EL (cell line): Measurements from ENCODE around the gene HSPA4.
"Not testable (repeated sequence)": the region's sequence is repeated elsewhere in the genome, so short reads cannot be mapped to it uniquely, and the experiment has no call there.

Source experiments
- DNase-seq: peaks from one replicate; pipeline ENCODE4 v3.0.0-alpha.2; 2016

Gene HSPA4

DNA sequence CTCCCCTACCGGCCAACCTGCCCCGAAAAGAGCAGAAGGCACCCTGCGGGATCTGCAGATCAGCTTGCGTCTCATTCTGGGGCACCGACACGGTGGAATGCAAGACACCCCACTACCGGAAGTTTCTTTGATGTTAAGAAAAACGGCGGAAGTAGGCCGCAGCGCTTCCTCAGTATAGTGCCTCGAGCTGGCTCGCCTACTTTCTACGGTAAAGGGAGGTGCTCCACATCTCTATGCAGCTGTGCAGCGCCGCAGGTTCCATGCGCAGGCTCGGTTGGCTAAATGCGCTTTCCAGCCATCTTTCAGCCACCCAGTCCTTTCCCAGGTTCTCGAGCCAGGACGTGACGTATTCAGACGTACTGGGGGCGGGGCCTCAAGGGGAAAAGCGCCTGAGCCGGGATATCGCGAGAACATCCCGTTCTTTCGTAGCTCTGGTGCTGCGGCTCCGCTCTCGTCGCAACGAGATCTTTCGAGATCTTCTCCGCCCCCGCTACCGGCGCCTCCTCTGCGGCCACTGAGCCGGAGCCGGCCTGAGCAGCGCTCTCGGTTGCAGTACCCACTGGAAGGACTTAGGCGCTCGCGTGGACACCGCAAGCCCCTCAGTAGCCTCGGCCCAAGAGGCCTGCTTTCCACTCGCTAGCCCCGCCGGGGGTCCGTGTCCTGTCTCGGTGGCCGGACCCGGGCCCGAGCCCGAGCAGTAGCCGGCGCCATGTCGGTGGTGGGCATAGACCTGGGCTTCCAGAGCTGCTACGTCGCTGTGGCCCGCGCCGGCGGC, at the start of gene HSPA4:
Gene HSPA4, plus strand, starts transcription at position 472 of the 775 bp plus-strand sequence. Its CDS starts 238 bp downstream, at position 710.
- DNase-seq: peak; percentile 99

DNA sequence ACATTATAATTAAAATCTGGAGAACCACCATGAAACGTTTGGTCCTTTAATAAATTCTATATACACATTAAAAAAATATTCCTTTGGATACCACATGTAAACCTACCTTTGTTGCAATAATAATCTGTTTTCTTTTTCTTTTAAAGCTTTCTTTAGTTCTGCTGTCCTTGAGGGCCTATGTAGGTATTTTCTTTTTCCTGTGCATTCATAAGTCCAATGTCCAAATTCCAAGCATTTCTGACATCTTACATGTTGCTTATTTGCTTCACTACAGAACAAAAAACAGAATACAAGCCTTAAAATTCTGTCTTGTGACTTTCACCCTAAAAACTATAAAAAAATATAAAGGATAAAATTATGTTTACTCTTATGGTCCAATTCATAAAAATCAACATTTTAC, 45.2 kb upstream of the HSPA4 start:
- DNase-seq: no peak

DNA sequence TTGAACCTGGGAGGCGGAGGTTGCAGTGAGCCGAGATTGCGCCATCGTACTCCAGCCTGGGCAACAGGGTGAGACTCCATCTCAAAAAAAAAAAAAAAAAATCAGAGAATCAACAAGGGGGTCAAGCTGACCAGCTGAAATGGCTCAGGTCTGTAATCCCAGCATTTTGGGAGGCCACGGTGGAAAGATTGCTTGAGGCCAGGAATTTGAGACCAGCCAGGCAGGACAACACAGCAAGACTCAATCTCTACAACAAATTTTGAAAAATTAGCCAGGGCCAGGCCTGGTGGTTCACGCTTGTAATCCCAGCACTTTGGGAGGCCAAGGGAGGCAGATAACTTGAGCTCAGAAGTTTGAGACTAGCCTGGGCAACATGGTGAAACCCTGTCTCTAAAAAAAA, 43.4 kb upstream of the HSPA4 start:
- DNase-seq: not testable (repeated sequence)

DNA sequence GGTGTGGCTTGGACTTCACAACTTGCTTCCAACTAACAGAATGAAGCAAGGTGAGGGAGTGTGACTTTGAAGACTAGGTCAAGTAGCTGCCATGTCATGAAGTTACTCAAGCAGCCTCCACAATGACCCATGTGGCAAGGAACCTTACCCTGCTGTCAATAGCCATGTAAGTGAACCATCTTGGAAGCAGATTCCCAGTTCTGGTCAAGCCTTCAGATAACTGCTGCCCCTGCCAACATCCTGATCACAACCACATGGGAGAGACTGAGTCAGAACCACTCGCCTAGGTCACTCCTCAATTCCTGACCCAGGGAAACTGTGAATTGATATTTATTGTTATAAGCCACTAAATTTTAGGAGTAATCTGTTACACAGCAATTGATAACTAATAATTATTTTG, 36.3 kb upstream of the HSPA4 start:
- DNase-seq: no peak

DNA sequence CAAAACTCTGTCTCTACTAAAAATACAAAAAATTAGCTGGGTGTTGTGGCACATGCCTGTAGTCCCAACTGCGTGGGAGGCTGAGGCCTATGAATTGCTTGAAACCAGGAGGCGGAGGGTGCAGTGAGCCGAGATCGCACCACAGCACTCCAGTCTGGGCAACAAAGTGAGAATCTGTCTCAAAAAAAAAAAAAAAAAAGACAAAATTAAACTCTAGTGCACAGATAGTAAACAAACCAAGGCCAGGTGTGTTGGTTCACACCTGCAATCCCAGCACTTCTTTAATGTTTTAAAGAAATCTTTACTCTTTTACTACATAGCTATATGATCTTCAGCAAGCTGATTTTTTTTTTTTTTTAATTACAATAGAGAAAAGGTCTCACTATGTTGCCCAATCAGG, 33.8 kb upstream of the HSPA4 start:
- no peak for DNase-seq

DNA sequence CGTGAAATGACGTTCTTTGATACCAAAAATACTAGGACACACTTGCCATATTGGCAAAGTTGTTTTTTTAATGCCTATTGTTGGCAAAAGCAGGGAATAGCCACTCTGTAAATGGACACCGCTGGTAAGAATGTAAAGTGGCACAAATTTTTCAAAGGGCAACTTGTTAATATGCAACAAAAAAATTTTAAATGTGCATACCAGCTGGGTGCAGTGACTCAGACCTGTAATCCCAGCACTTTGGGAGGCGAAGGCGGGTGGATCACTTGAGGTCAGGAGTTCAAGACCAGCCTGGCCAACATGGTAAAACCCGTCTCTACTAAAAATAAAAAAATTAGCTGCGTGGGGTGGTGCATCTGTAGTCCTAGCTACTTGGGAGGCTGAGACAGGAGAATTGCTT, 32.3 kb upstream of the HSPA4 start:
- not testable (repeated sequence) for DNase-seq

DNA sequence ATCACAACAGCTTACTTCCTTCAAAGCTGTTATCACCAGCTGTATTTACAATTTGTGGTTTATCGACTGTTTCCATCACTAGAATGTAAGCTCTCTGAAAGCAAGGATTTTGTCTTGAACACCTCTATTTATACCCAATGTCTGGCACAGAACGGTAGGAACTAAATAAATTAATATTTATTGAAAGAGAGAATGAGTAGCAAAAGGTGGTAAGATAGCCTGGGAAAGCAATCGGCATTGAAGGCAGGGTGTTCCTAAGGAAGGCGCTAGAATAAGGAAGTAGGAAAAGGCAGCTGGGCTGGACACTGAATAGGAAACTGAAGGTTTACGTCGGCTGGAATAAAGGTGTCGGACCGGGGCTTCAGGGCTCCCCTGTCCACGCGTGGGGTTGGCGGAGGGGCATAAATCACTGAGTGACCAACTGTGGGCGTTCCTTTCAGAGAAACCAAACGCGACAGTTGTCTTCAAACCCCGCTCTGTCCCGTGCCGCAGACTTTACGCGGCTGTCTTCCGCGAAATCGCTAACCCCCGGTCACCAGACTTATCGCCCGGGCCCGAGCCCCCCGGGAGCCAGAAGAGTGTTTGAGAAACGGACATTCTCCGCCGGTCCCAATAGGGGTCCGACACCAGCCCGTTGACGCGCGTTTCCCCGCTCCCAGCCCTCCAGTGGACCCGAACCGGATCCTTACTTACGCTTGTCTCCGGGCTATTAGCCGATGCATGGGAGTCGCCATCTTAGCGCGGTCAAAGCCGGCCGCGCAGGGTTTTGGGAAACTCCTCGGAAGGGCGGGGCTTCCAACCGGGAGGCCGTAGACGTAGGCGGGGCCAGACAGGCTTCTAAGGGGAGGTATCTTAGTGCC, 25.8 kb upstream of the HSPA4 start, which contains the start of gene ZCCHC10:
Gene ZCCHC10, minus strand, starts transcription at position 746 of the 860 bp plus-strand sequence. Its CDS starts 12 bp downstream, at position 734.
- DNase-seq: peak; percentile 94

DNA sequence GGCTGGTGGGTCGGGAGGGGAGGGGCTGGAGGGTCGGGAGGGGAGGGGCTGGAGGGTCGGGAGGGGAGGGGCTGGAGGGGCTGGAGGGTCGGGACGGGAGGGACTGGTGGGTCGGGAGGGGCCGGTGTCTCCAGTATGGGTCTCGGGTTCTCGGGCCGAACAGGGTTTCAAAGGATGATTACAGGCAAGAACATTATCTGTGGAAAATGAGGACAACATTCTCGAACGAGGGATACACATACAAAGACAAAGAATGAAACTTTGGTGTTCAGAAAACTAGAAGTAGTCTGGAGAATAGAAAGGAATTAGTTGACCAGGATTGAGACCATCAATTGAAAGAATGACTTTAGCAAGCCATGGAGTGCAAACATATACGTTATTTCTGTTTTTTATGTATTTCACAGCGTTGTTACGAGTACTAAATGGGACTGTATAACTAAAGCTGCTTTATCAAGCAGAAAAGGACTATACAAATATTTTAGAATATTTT, 25.1 kb upstream of the HSPA4 start:
- DNase-seq: no peak

GRCh38 chr5:133029416-133029815, 22.4 kb upstream of the HSPA4 start:
- DNase-seq: no peak

DNA sequence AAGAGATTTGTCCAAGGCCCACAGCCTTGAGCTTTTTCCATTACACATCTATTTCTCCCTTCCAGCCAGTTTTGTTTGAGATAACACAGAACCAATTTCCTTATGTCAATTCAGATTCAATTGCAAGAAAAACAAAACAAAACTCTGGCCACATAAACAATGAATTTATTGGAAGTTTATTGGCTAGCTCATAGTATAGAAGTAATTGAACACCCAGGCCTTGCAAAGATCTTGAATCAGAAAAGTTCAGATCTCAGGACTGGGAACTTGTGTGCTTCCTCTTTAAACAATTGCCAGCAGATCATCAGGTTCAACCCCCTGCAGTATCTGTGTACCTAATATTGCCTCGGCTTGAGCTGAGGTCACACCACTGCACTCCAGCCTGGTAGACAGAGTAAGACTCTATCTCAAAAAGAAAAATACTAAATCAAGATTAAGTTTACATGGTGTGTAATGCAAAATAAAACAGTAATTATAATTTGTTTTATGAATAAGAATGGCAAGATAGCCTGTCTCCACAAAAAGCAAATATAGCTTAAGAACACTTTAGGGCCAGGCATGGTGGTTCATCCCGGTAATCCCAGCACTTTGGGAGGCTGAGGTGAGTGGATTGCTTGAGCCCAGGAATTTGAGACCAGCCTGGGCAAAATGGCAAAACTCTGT, 21.3 kb upstream of the HSPA4 start:
- no peak for DNase-seq

DNA sequence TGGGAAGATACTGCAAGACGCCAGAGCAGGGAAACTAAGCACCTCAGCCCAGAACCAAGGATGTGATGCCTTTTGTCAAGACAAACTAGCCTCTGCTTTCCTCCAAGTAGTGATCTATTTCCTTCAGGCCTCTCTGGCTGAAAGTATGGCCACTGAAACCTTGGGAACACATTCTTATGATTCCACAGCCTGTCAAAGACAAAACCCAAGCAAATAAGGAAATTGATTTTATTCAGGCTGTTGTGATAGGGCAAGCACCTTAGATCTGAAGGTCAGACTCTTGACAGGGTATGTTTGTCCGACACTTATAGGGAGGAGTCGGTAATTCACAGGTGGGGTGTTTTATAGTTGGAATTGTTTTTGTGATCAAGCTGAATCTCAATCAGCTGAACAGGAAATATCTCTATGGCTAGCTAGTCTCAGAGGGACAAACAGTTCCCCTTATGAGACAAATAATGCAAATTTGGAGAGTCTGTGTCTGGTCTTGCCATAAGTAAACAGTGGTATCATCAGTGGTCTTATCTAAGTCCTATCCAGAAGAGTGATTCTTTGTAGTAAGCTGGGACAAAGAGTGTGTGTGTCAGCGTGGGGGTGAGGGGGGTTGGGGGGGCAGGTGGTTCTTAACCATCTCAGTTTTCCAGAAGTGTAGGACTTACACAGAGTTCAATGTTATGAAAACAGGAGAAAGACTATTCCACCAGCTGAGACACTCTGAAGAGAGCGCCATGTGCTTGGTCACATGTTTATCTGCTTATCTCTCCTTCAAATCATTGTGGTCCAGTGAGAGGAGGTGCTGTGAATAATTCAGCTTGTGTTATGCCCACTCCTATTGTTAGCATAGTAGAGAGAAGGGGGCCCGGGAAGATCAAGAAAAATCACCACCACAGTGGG, 18.7 kb upstream of the HSPA4 start:
- DNase-seq: peak; percentile 12

DNA sequence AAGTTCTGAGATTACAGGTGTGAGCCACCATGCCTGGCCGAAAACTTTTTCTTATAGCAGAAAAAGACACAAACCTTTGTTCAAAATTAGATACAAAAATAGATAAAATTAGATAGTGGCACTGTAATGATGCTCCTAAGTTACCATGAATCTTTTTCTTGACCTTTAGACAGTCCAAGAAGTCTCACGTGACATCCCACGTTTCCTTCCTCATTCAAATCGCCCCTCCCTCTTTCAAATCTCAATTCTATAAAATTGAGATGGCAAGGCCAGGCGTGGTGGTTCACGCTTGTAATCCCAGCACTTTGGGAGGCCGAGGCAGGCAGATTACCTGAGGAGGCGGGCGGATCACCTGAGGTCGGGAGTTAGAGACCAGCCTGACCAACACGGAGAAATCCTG, 17.7 kb upstream of the HSPA4 start:
- DNase-seq: no peak

DNA sequence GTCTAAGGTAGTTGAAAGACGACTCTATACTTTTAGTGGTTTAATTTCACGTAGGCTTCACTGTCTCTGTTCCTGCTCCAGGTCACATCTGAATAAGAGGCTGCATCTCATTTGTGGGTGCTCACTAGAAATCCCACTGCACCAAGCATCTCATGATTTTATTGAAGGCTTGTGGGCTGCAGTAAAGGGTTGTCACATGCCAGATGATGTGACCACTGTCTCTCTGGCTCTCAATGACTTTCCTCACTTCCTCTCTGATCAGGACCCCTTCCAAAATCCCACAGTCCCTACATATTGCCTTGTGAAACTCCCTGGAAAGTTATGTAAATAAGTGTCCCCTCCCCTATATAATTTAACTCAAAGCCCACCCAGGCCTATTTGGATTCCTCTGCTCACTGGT, 16.6 kb upstream of the HSPA4 start:
- no peak for DNase-seq

DNA sequence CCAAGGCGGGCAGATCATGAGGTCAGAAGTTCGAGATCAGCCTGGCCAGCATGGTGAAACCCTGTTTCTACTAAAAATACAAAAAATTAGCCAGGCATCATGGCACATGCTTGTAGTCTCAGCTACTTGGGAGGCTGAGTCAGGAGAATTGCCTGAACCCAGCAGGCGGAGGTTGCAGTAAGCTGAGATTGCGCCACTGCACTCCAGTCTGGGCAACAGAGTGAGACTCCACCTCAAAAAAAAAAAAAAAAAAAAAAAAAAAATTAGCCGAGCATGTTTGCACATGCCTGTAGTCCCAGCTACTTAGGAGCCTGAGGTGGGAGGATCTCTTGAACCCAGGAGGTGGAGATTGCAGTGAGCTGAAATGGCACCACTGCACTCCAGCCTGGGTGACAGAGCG, 15.1 kb upstream of the HSPA4 start:
- not testable (repeated sequence) for DNase-seq

GRCh38 chr5:133041157-133041784, 10.5 kb upstream of the HSPA4 start:
- DNase-seq: no peak

GRCh38 chr5:133041910-133042309, 9.9 kb upstream of the HSPA4 start:
- peak; percentile 58 for DNase-seq

DNA sequence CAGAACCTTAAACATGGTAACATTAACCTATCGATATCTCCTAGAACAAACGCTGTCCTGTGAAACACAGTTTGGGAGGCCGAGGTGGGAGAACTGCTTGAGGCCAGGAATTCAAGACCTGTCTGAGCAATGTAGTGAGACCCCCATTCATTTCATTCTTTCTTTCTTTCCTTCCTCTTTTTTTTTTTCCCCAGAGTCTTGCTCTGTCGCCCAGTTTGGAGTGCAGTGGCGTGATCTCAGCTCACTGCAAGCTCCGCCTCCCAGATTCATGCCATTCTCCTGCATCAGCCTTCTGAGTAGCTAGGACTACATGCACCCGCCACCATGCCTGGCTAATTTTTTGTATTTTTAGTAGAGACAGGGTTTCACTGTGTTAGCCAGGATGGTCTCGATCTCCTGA, 5.3 kb upstream of the HSPA4 start:
- peak; percentile 32 for DNase-seq

DNA sequence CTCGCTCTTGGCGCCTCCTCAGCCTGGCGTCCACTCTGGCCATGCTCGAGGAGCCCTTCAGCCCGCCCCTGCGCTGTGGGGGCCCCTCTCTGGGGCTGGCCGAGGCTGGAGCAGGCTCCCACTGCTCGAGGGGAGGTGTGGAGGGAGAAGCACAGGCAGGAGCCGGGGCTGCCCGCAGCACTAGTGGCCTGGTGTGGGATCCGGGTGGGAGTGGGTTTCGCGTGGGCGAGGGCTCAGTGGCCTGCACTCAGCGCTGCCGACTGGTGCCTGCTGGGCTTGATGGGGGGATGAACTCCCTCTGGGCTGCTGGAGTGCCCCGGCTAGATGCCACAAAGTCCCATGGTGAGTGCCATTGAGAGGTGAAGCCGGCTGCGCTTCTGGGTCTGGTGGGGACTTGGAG, 4.4 kb upstream of the HSPA4 start:
- DNase-seq: no peak

- DNase-seq: peak; percentile 52
These were observed 2.7 kb upstream of the HSPA4 start for GRCh38 chr5:133048993-133049725.

GRCh38 chr5:133049726-133050048, 2.1 kb upstream of the HSPA4 start:
- no peak for DNase-seq

- no peak for DNase-seq
These were observed 1.3 kb upstream of the HSPA4 start for GRCh38 chr5:133050521-133050920.
